ENCODE measurements around the gene CCDC73. TPM values are rescaled to one million over a fixed set of nuclear protein-coding genes. Genes with fewer than 3 reads are reported as not detected.

CCDC73 gene
- total and polyA plus RNA-seq, 7 experiments from 2014 or later: not detected

- H3K9me3 Mint-ChIP-seq: no peaks in the 10 kb centered on the region
- no peak overlapping the region for H3K27ac Mint-ChIP-seq
- H3K4me3 Mint-ChIP-seq: no peak overlapping the region
- ChIA-PET CTCF (no interaction called here), POLR2A (no interaction called here)
- Histone ChIP-seq H3K27me3 (ENCODE audit: control insufficient read depth in 2 of 2, insufficient read depth in 2 of 2, low read length in 2 of 2) (no peaks in the 10 kb centered on the region), H3K27ac (ENCODE audit: low read depth, low read length) (no peak overlapping the region), H3K9me3 (ENCODE audit: control insufficient read depth in 2 of 3, low read length in 3 of 3) (no peaks in the 10 kb centered on the region), H3K36me3 (ENCODE audit: control insufficient read depth in 2 of 3, insufficient read depth in 3 of 3, low read length in 3 of 3) (no peaks in the 10 kb centered on the region), H3K4me3 (ENCODE audit: low read length) (no peak overlapping the region), H3K4me1 (ENCODE audit: control insufficient read depth in 2 of 2, insufficient read depth in 2 of 2, low read length in 2 of 2) (no peaks in the 10 kb centered on the region)
- H3K27me3 Mint-ChIP-seq: peaks cover 2 to 15% (median 9%) of the 10 kb centered on the region in 5 donors
- H3K4me1 Mint-ChIP-seq: peaks cover 0 to 6% (median 5%) of the 10 kb centered on the region in 7 donors
- DNase-seq: no peak
- intact Hi-C loops (cut with micrococcal nuclease): no loop called here
- ATAC-seq: no peak
- H3K36me3 Mint-ChIP-seq: peaks cover 0 to 3% (median 0%) of the 10 kb centered on the region in 5 donors
Observed at GRCh38 chr11:32575070-32575469, 219.4 kb downstream of the CCDC73 start.

GRCh38 chr11:32574421-32574820 is 220.0 kb downstream of the CCDC73 start:
- Mint-ChIP-seq H3K4me1 (peaks cover 0 to 6% (median 5%) of the 10 kb centered on the region in 7 donors), H3K9me3 (no peaks in the 10 kb centered on the region), H3K4me3 (no peak overlapping the region), H3K36me3 (peaks cover 0 to 3% (median 0%) of the 10 kb centered on the region in 5 donors), H3K27ac (no peak overlapping the region), H3K27me3 (peaks cover 2 to 16% (median 9%) of the 10 kb centered on the region in 5 donors)
- Histone ChIP-seq H3K9me3 (ENCODE audit: control insufficient read depth in 2 of 3, low read length in 3 of 3) (no peaks in the 10 kb centered on the region), H3K4me1 (ENCODE audit: control insufficient read depth in 2 of 2, insufficient read depth in 2 of 2, low read length in 2 of 2) (no peaks in the 10 kb centered on the region), H3K4me3 (ENCODE audit: low read length) (no peak overlapping the region), H3K36me3 (ENCODE audit: control insufficient read depth in 2 of 3, insufficient read depth in 3 of 3, low read length in 3 of 3) (no peaks in the 10 kb centered on the region), H3K27me3 (ENCODE audit: control insufficient read depth in 2 of 2, insufficient read depth in 2 of 2, low read length in 2 of 2) (no peaks in the 10 kb centered on the region), H3K27ac (ENCODE audit: low read depth, low read length) (no peak overlapping the region)
- ATAC-seq (no peak), DNase-seq (no peak)
- CTCF ChIA-PET: no interaction called here
- POLR2A ChIA-PET: no interaction called here
- intact Hi-C loops (cut with micrococcal nuclease): no loop called here

- H3K36me3 Mint-ChIP-seq: peaks cover 0 to 3% (median 0%) of the 10 kb centered on the region in 5 donors
- ATAC-seq (no peak), DNase-seq (no peak)
- H3K4me3 ChIP-seq (ENCODE audit: low read length): no peak overlapping the region
- no peak overlapping the region for H3K27ac Mint-ChIP-seq
- ChIA-PET POLR2A (no interaction called here), CTCF (no interaction called here)
- no peak overlapping the region for H3K4me3 Mint-ChIP-seq
- no peaks in the 10 kb centered on the region for H3K27me3 ChIP-seq (ENCODE audit: control insufficient read depth in 2 of 2, insufficient read depth in 2 of 2, low read length in 2 of 2)
- H3K9me3 ChIP-seq (ENCODE audit: control insufficient read depth in 2 of 3, low read length in 3 of 3): no peaks in the 10 kb centered on the region
- H3K27ac ChIP-seq (ENCODE audit: low read depth, low read length): no peak overlapping the region
- peaks cover 3 to 16% (median 10%) of the 10 kb centered on the region in 5 donors for H3K27me3 Mint-ChIP-seq
- intact Hi-C loops (cut with micrococcal nuclease): no loop called here
- no peaks in the 10 kb centered on the region for H3K9me3 Mint-ChIP-seq
- H3K36me3 ChIP-seq (ENCODE audit: control insufficient read depth in 2 of 3, insufficient read depth in 3 of 3, low read length in 3 of 3): no peaks in the 10 kb centered on the region
- H3K4me1 ChIP-seq (ENCODE audit: control insufficient read depth in 2 of 2, insufficient read depth in 2 of 2, low read length in 2 of 2): no peaks in the 10 kb centered on the region
- peaks cover 0 to 6% (median 5%) of the 10 kb centered on the region in 7 donors for H3K4me1 Mint-ChIP-seq
Observed at GRCh38 chr11:32573228-32573627, 221.2 kb downstream of the CCDC73 start.

- H3K4me3 Mint-ChIP-seq: peak overlapping the region in 1 of 10 donors; percentile 35
- Histone ChIP-seq H3K27ac (ENCODE audit: low read depth, low read length) (no peak overlapping the region), H3K4me3 (ENCODE audit: low read length) (no peak overlapping the region), H3K9me3 (ENCODE audit: control insufficient read depth in 2 of 3, low read length in 3 of 3) (no peaks in the 10 kb centered on the region), H3K36me3 (ENCODE audit: control insufficient read depth in 2 of 3, insufficient read depth in 3 of 3, low read length in 3 of 3) (no peaks in the 10 kb centered on the region), H3K27me3 (ENCODE audit: control insufficient read depth in 2 of 2, insufficient read depth in 2 of 2, low read length in 2 of 2) (no peaks in the 10 kb centered on the region), H3K4me1 (ENCODE audit: control insufficient read depth in 2 of 2, insufficient read depth in 2 of 2, low read length in 2 of 2) (no peaks in the 10 kb centered on the region)
- H3K27me3 Mint-ChIP-seq: peaks cover 2 to 16% (median 12%) of the 10 kb centered on the region in 5 donors
- peaks cover 0 to 3% (median 0%) of the 10 kb centered on the region in 5 donors for H3K36me3 Mint-ChIP-seq
- CTCF ChIA-PET: no interaction called here
- POLR2A ChIA-PET: no interaction called here
- DNase-seq (no peak), ATAC-seq (no peak)
- intact Hi-C loops (cut with micrococcal nuclease): no loop called here
- H3K9me3 Mint-ChIP-seq: no peaks in the 10 kb centered on the region
- H3K27ac Mint-ChIP-seq: peak overlapping the region in 1 of 9 donors; percentile 37
- peaks cover 0 to 19% (median 15%) of the 10 kb centered on the region in 7 donors for H3K4me1 Mint-ChIP-seq
Observed at GRCh38 chr11:32571039-32571438, 223.4 kb downstream of the CCDC73 start.

GRCh38 chr11:32569313-32569881 is 225.1 kb downstream of the CCDC73 start:
- Mint-ChIP-seq H3K27me3 (peaks cover 2 to 12% (median 11%) of the 10 kb centered on the region in 5 donors), H3K4me1 (peaks cover 0 to 20% (median 15%) of the 10 kb centered on the region in 7 donors), H3K9me3 (no peaks in the 10 kb centered on the region), H3K4me3 (no peak overlapping the region), H3K36me3 (no peaks in the 10 kb centered on the region), H3K27ac (no peak overlapping the region)
- no peak for DNase-seq
- ChIA-PET POLR2A (no interaction called here), CTCF (no interaction called here)
- H3K27ac ChIP-seq (ENCODE audit: low read depth, low read length): no peak overlapping the region
- H3K27me3 ChIP-seq (ENCODE audit: control insufficient read depth in 2 of 2, insufficient read depth in 2 of 2, low read length in 2 of 2): no peaks in the 10 kb centered on the region
- H3K9me3 ChIP-seq (ENCODE audit: control insufficient read depth in 2 of 3, low read length in 3 of 3): no peaks in the 10 kb centered on the region
- no peaks in the 10 kb centered on the region for H3K36me3 ChIP-seq (ENCODE audit: control insufficient read depth in 2 of 3, insufficient read depth in 3 of 3, low read length in 3 of 3)
- H3K4me1 ChIP-seq (ENCODE audit: control insufficient read depth in 2 of 2, insufficient read depth in 2 of 2, low read length in 2 of 2): no peaks in the 10 kb centered on the region
- intact Hi-C loops (cut with micrococcal nuclease): no loop called here
- H3K4me3 ChIP-seq (ENCODE audit: low read length): no peak overlapping the region
- no peak for ATAC-seq

- H3K36me3 ChIP-seq (ENCODE audit: control insufficient read depth in 2 of 3, insufficient read depth in 3 of 3, low read length in 3 of 3): no peaks in the 10 kb centered on the region
- peak overlapping the region in 1 of 10 donors; percentile 57 for H3K4me3 Mint-ChIP-seq
- peak overlapping the region in 1 of 9 donors; percentile 20 for H3K27ac Mint-ChIP-seq
- H3K27me3 Mint-ChIP-seq: peaks cover 2 to 13% (median 11%) of the 10 kb centered on the region in 5 donors
- H3K4me1 ChIP-seq (ENCODE audit: control insufficient read depth in 2 of 2, insufficient read depth in 2 of 2, low read length in 2 of 2): no peaks in the 10 kb centered on the region
- DNase-seq: no peak
- no peaks in the 10 kb centered on the region for H3K36me3 Mint-ChIP-seq
- H3K4me1 Mint-ChIP-seq: peaks cover 0 to 20% (median 15%) of the 10 kb centered on the region in 7 donors
- no peak overlapping the region for H3K27ac ChIP-seq (ENCODE audit: low read depth, low read length)
- no peak for ATAC-seq
- no peaks in the 10 kb centered on the region for H3K9me3 ChIP-seq (ENCODE audit: control insufficient read depth in 2 of 3, low read length in 3 of 3)
- no peak overlapping the region for H3K4me3 ChIP-seq (ENCODE audit: low read length)
- H3K9me3 Mint-ChIP-seq: no peaks in the 10 kb centered on the region
- H3K27me3 ChIP-seq (ENCODE audit: control insufficient read depth in 2 of 2, insufficient read depth in 2 of 2, low read length in 2 of 2): no peaks in the 10 kb centered on the region
- ChIA-PET CTCF (interaction anchor here (0.6 kb wide), 1 partner anchor 13 kb away, joined by 3 read pairs; no protein-coding TSS in a partner anchor), POLR2A (no interaction called here)
- intact Hi-C loops (cut with micrococcal nuclease): no loop called here
Observed at GRCh38 chr11:32567154-32567553, 227.3 kb downstream of the CCDC73 start.

GRCh38 chr11:32566517-32566916 is 227.9 kb downstream of the CCDC73 start:
- CTCF ChIA-PET: no interaction called here
- peaks cover 2 to 13% (median 11%) of the 10 kb centered on the region in 5 donors for H3K27me3 Mint-ChIP-seq
- Histone ChIP-seq H3K4me3 (ENCODE audit: low read length) (no peak overlapping the region), H3K9me3 (ENCODE audit: control insufficient read depth in 2 of 3, low read length in 3 of 3) (no peaks in the 10 kb centered on the region), H3K4me1 (ENCODE audit: control insufficient read depth in 2 of 2, insufficient read depth in 2 of 2, low read length in 2 of 2) (no peaks in the 10 kb centered on the region), H3K27me3 (ENCODE audit: control insufficient read depth in 2 of 2, insufficient read depth in 2 of 2, low read length in 2 of 2) (no peaks in the 10 kb centered on the region), H3K27ac (ENCODE audit: low read depth, low read length) (no peak overlapping the region), H3K36me3 (ENCODE audit: control insufficient read depth in 2 of 3, insufficient read depth in 3 of 3, low read length in 3 of 3) (no peaks in the 10 kb centered on the region)
- intact Hi-C loops (cut with micrococcal nuclease): no loop called here
- no peak for DNase-seq
- peaks cover 0 to 18% (median 13%) of the 10 kb centered on the region in 7 donors for H3K4me1 Mint-ChIP-seq
- H3K36me3 Mint-ChIP-seq: no peaks in the 10 kb centered on the region
- POLR2A ChIA-PET: no interaction called here
- peak overlapping the region in 1 of 9 donors; percentile 53 for H3K27ac Mint-ChIP-seq
- H3K4me3 Mint-ChIP-seq: peak overlapping the region in 4 of 10 donors; percentile 12 to 44 (median 20)
- H3K9me3 Mint-ChIP-seq: no peaks in the 10 kb centered on the region
- ATAC-seq: no peak

Data from naive thymus-derived CD4-positive, alpha-beta T cell (primary cell).